Liver (tissue), 3 donors: Measurements from ENCODE around the gene CDK5R2.

Experiments
- CTCF ChIP-seq: fragments of 150-350 bp; IDR thresholded peaks from 2 replicates; pipeline ENCODE4 v1.5.1; 2017; ENCODE audit warnings: improper control_type of control experiment, low read depth, low read length; ENCODE audit not compliant: missing input control
- FOXA1 ChIP-seq: IDR thresholded peaks from 2 replicates; pipeline ENCODE4 v1.6.1; 2016; ENCODE audit warnings: antibody characterized with exemption
- GABPA ChIP-seq, 2 donors: IDR thresholded peaks in 1 of 2; conservative IDR thresholded peaks in 1 of 2; 2 replicates each; pipeline ENCODE4 v1.6.1; 2016; ENCODE audit warnings: antibody characterized with exemption in 2 of 2, mild to moderate bottlenecking in 1 of 2, moderate library complexity in 1 of 2
- JUND ChIP-seq, 2 donors: IDR thresholded peaks; 2 replicates each; pipeline ENCODE4 v1.6.1; 2016; ENCODE audit warnings: antibody characterized with exemption in 2 of 2
- NR2F2 ChIP-seq: IDR thresholded peaks from 2 replicates; pipeline ENCODE4 v1.6.1; 2016; ENCODE audit warnings: antibody characterized with exemption
- REST ChIP-seq: IDR thresholded peaks from 2 replicates; pipeline ENCODE4 v1.6.1; 2016; ENCODE audit warnings: antibody characterized with exemption, mild to moderate bottlenecking
- RXRA ChIP-seq, 2 donors: IDR thresholded peaks; 2 replicates each; pipeline ENCODE4 v1.6.1; 2017 to 2018; ENCODE audit warnings: antibody characterized with exemption in 2 of 2, mild to moderate bottlenecking in 1 of 2
- TAF1 ChIP-seq: conservative IDR thresholded peaks from 2 replicates; pipeline ENCODE4 v1.6.1; 2016; ENCODE audit warnings: antibody characterized with exemption, mild to moderate bottlenecking
- YY1 ChIP-seq: IDR thresholded peaks from 2 replicates; pipeline ENCODE4 v1.6.1; 2016; ENCODE audit warnings: antibody characterized with exemption, mild to moderate bottlenecking
- TF ChIP-seq, protein P1 (sequence below): IDR thresholded peaks from 2 replicates; pipeline ENCODE4 v1.6.1; 2016; ENCODE audit warnings: antibody characterized with exemption
- TF ChIP-seq, protein P2 (sequence below): IDR thresholded peaks from 2 replicates; pipeline ENCODE4 v1.6.1; 2016; ENCODE audit warnings: antibody characterized with exemption
- donor health status: healthy.
- donor health status: healthy.

DNA sequence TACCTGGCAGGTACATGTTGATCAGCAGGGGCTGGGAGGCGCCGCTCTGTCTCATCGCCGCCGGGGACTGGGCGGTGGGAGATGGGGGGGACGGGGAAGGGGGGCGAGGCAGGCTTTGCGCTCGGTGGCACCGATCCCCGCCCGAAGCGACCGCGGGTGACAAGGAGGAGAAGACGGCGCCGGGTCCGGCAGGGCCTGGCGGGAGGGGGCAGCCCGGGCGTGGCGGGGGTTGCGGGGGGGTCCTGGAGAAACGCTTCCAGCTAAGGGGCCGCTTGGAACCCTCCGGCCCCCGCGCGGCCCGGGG lies 25.5 kb downstream of the CDK5R2 start, which contains the start of gene FEV:
- TF ChIP-seq CTCF (no peak), REST (no peak), GABPA (IDR thresholded peaks at IDR 0.05 in 1 of 2, conservative IDR thresholded peaks at IDR 0.05 in 1 of 2) (no peak), TAF1 (no peak), NR2F2 (no peak), JUND (IDR thresholded peaks at IDR 0.05) (no peak), RXRA (IDR thresholded peaks at IDR 0.05) (no peak), YY1 (no peak), FOXA1 (no peak)
- TF ChIP-seq, protein P1, sequence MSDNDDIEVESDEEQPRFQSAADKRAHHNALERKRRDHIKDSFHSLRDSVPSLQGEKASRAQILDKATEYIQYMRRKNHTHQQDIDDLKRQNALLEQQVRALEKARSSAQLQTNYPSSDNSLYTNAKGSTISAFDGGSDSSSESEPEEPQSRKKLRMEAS, result no peak
- TF ChIP-seq, protein P2, sequence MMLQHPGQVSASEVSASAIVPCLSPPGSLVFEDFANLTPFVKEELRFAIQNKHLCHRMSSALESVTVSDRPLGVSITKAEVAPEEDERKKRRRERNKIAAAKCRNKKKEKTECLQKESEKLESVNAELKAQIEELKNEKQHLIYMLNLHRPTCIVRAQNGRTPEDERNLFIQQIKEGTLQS, result no peak
